H1 (cell line): ENCODE data around the gene SPATA25. TPM values are rescaled to one million over a fixed set of nuclear protein-coding genes. Genes with fewer than 3 reads are reported as not detected.
A peak's percentile ranks its signal among the peaks of the same experiment; 100 is the strongest.

Experiments
- CTCF ChIA-PET: fragments of 300-600 bp; sonication (Branson Sonifier 250); formaldehyde crosslinking; loops from one replicate; lab custom pipeline; 2021; ENCODE audit not compliant: partially characterized antibody; lab: Charles Lee
- POLR2A ChIA-PET: fragments of 300-600 bp; sonication (Branson Sonifier 250); formaldehyde crosslinking; loops from one replicate; lab custom pipeline; 2021; ENCODE audit warnings: inconsistent platforms; ENCODE audit not compliant: partially characterized antibody; lab: Charles Lee
- DNase-seq, 2 experiments: peaks; one replicate each; pipeline versions ENCODE4 v3.0.0 to v3.0.0-alpha.2; 2010 to 2022; ENCODE audit warnings: low spot score in 2 of 2, low read depth in 1 of 2, mixed read lengths in 1 of 2
- FAIRE-seq: peaks from 2 replicates; lab custom pipeline; 2011; peaks lifted over from hg19 to GRCh38; lab: Jason Lieb, UNC
- H2AFZ ChIP-seq: 2 replicates; pipeline ENCODE4 v1.8.1; 2012; ENCODE audit warnings: low read length, inconsistent platforms
- H2AK5ac ChIP-seq: 2 replicates; pipeline ENCODE4 v1.6.1; 2013; ENCODE audit warnings: low read depth, low read length
- H2BK120ac ChIP-seq: replicated peaks from 2 replicates; pipeline ENCODE3; 2013; ENCODE audit warnings: low read depth, low read length, inconsistent platforms
- H2BK12ac ChIP-seq: 2 replicates; pipeline ENCODE4 v1.6.1; 2013; ENCODE audit warnings: low read depth, low read length
- H2BK15ac ChIP-seq: 2 replicates; pipeline ENCODE4 v1.6.1; 2013; ENCODE audit warnings: low read length
- H2BK20ac ChIP-seq: 2 replicates; pipeline ENCODE4 v1.6.1; 2013; ENCODE audit warnings: low read length
- H2BK5ac ChIP-seq: 2 replicates; pipeline ENCODE4 v1.6.1; 2013; ENCODE audit warnings: low read depth, low read length
- H3K14ac ChIP-seq: 2 replicates; pipeline ENCODE4 v1.6.1; 2013; ENCODE audit warnings: inconsistent platforms; ENCODE audit not compliant: insufficient read length
- H3K18ac ChIP-seq: 2 replicates; pipeline ENCODE4 v1.6.1; 2013; ENCODE audit warnings: low read length; ENCODE audit errors: extremely low read depth
- H3K23ac ChIP-seq: 2 replicates; pipeline ENCODE4 v1.6.1; 2013; ENCODE audit warnings: inconsistent platforms; ENCODE audit not compliant: insufficient read length
- H3K23me2 ChIP-seq: 2 replicates; pipeline ENCODE4 v1.6.1; 2013; ENCODE audit warnings: low read depth, low read length
- H3K27ac ChIP-seq: 2 replicates; pipeline ENCODE4 v1.6.1; 2011; ENCODE audit warnings: low read depth, low read length, inconsistent platforms
- H3K27me3 ChIP-seq, 4 experiments: replicated peaks in 1 of 4; 1 replicate in 1 of 4; 2 replicates in 3 of 4; pipeline versions ENCODE4 v1.6.1 to v1.8.1; 2011 to 2013; ENCODE audit warnings: low read length in 3 of 4, mild to moderate bottlenecking in 3 of 4, inconsistent platforms in 2 of 4, mixed read lengths in 2 of 4, moderate library complexity in 1 of 4; ENCODE audit not compliant: control insufficient read depth in 3 of 4, insufficient read depth in 3 of 4; ENCODE audit errors: extremely low read depth in 1 of 4
- H3K36me3 ChIP-seq, 4 experiments: 2 replicates each; pipeline versions ENCODE4 v1.6.1 to v1.8.1; 2011 to 2013; ENCODE audit warnings: mild to moderate bottlenecking in 4 of 4, low read length in 3 of 4, moderate library complexity in 2 of 4, control low read depth in 1 of 4, inconsistent platforms in 1 of 4; ENCODE audit not compliant: insufficient read depth in 4 of 4, control insufficient read depth in 2 of 4
- H3K4ac ChIP-seq: replicated peaks from 2 replicates; pipeline ENCODE3; 2013; ENCODE audit warnings: low read length, low read depth, mixed read lengths, inconsistent platforms; ENCODE audit not compliant: insufficient read length
- H3K4me1 ChIP-seq, 4 experiments: replicated peaks in 1 of 4; 1 replicate in 1 of 4; 2 replicates in 3 of 4; pipeline versions ENCODE4 v1.6.1 to v1.8.1; 2011 to 2013; ENCODE audit warnings: low read length in 3 of 4, inconsistent platforms in 2 of 4, mixed read lengths in 1 of 4; ENCODE audit not compliant: insufficient read depth in 4 of 4, control insufficient read depth in 3 of 4
- H3K4me2 ChIP-seq, 2 experiments: 2 replicates each; pipeline versions ENCODE4 v1.6.1 to v1.8.1; 2011 to 2013; ENCODE audit warnings: low read depth in 2 of 2, low read length in 2 of 2, control low read depth in 1 of 2, inconsistent platforms in 1 of 2, mild to moderate bottlenecking in 1 of 2; ENCODE audit not compliant: insufficient read depth in 1 of 2
- H3K4me3 ChIP-seq, 4 experiments: fragments of 200-600, 300-600 bp in 1 of 4; sonication (generic), shearing (Covaris generic), sonication (Bioruptor Twin) in 1 of 4; 2 replicates each; pipeline versions ENCODE4 v1.5.1 to v1.8.1; 2011 to 2016; ENCODE audit warnings: low read length in 4 of 4, low read depth in 3 of 4, control low read depth in 2 of 4, inconsistent platforms in 2 of 4, mild to moderate bottlenecking in 2 of 4, mixed read lengths in 1 of 4, moderate library complexity in 1 of 4; ENCODE audit not compliant: insufficient read depth in 2 of 4; ENCODE audit errors: extremely low read depth in 1 of 4
- H3K56ac ChIP-seq: replicated peaks from 2 replicates; pipeline ENCODE3; 2013; ENCODE audit warnings: low read depth, mild to moderate bottlenecking, mixed read lengths, low read length, inconsistent platforms; ENCODE audit not compliant: insufficient read length
- H3K79me1 ChIP-seq: 2 replicates; pipeline ENCODE4 v1.6.1; 2013; ENCODE audit warnings: low read depth, low read length, control low read depth
- H3K79me2 ChIP-seq, 2 experiments: 2 replicates each; pipeline versions ENCODE4 v1.6.1 to v1.8.1; 2012 to 2013; ENCODE audit warnings: low read length in 2 of 2, mild to moderate bottlenecking in 2 of 2, inconsistent platforms in 1 of 2; ENCODE audit not compliant: insufficient read depth in 2 of 2, control insufficient read depth in 1 of 2
- H3K9ac ChIP-seq, 4 experiments: replicated peaks in 1 of 4; 1 replicate in 1 of 4; 2 replicates in 3 of 4; pipeline versions ENCODE4 v1.6.1 to v1.8.1; 2011 to 2013; ENCODE audit warnings: low read depth in 3 of 4, low read length in 3 of 4, control low read depth in 2 of 4, mild to moderate bottlenecking in 2 of 4, moderate library complexity in 2 of 4, inconsistent platforms in 1 of 4; ENCODE audit errors: extremely low read depth in 1 of 4
- H3K9me3 ChIP-seq, 2 experiments: 2 replicates each; pipeline versions ENCODE4 v1.6.1 to v1.8.1; 2012 to 2013; ENCODE audit warnings: mild to moderate bottlenecking in 2 of 2, moderate library complexity in 2 of 2, control low read depth in 1 of 2, inconsistent platforms in 1 of 2, low read depth in 1 of 2, low read length in 1 of 2, mixed read lengths in 1 of 2; ENCODE audit not compliant: insufficient read depth in 2 of 2
- H4K20me1 ChIP-seq, 2 experiments: replicated peaks in 1 of 2; 2 replicates each; pipeline versions ENCODE3 to v1.8.1; 2011 to 2013; ENCODE audit warnings: inconsistent platforms in 2 of 2, low read length in 2 of 2, mild to moderate bottlenecking in 1 of 2; ENCODE audit not compliant: insufficient read depth in 2 of 2, control insufficient read depth in 1 of 2
- H4K5ac ChIP-seq: 2 replicates; pipeline ENCODE4 v1.6.1; 2013; ENCODE audit warnings: low read length, low read depth, mixed read lengths, inconsistent platforms; ENCODE audit not compliant: insufficient read length
- H4K8ac ChIP-seq: 2 replicates; pipeline ENCODE4 v1.8.0; 2013; ENCODE audit warnings: mild to moderate bottlenecking, moderate library complexity, low read length, inconsistent platforms; ENCODE audit not compliant: insufficient read depth; ENCODE audit errors: extremely low read depth
- H4K91ac ChIP-seq: replicated peaks from 2 replicates; pipeline ENCODE3; 2013; ENCODE audit warnings: low read length, mixed read lengths, inconsistent platforms; ENCODE audit not compliant: insufficient read length
- EP300 ChIP-seq, 2 experiments: IDR thresholded peaks; 1 replicate in 1 of 2; 2 replicates in 1 of 2; pipeline ENCODE4 v1.6.1; 2011 to 2012; ENCODE audit warnings: low read depth in 2 of 2, low read length in 2 of 2, mild to moderate bottlenecking in 2 of 2, borderline replicate concordance in 1 of 2, inconsistent platforms in 1 of 2, moderate library complexity in 1 of 2
- HDAC6 ChIP-seq: IDR thresholded peaks from one replicate; pipeline ENCODE4 v1.7.1; 2012; ENCODE audit warnings: low read depth, mild to moderate bottlenecking, inconsistent platforms, low read length, moderate library complexity
- POLR2AphosphoS5 ChIP-seq: IDR thresholded peaks from 2 replicates; pipeline ENCODE4 v1.6.1; 2011; ENCODE audit warnings: low read depth, low read length
- WGBS, 2 experiments: shearing (Covaris generic) in 1 of 2; methylation state at CpG; one replicate each; pipeline versions ENCODE4 v1.1.6 to v1.1.7; 2013 to 2015; ENCODE audit warnings: low lambda C conversion rate in 2 of 2, mixed read lengths in 2 of 2, inconsistent platforms in 1 of 2, low coverage in 1 of 2, missing lambda C conversion rate in 1 of 2; ENCODE audit not compliant: insufficient replicate concordance in 2 of 2, insufficient coverage in 1 of 2, insufficient read length in 1 of 2; ENCODE audit errors: extremely low coverage in 1 of 2, missing lambda C conversion rate in 1 of 2; 5-methylcytosine and 5-hydroxymethylcytosine counted together
- polyA plus RNA-seq, 7 experiments: library from polyadenylated mRNA; depleted of rRNA in 3 of 7; stranded (reverse) in 5 of 7; unstranded in 2 of 7; fragments of >200 nt in 5 of 7; fragments of 200-250 nt in 2 of 7; gene quantifications; 1 replicate in 5 of 7; 2 replicates in 1 of 7; 4 replicates in 1 of 7; pipeline versions ENCODE4 v1.2.1 to v1.2.3, GENCODE V29; 2011 to 2013; ENCODE audit warnings: missing spikeins in 2 of 7, mixed read lengths in 2 of 7
- total RNA-seq: library from RNA; stranded (reverse); fragmentation: NEBNext Ultra II Directional; extraction: Animal tissue kit (Norgen Biotek cat#: 25700); gene quantifications from 2 replicates; pipeline ENCODE4 v1.2.1, GENCODE V29; 2021

The SPATA25 gene
- total and polyA plus RNA-seq, 2 of the 8 experiments (the other 6 are each of a cell fraction or from before 2014, with no cell fraction given) = 2.0 to 3.0 TPM

- Histone ChIP-seq H2BK5ac (no peak overlapping the region), H3K4me2 (no peak overlapping the region), H3K9me3 (no peaks in the 10 kb centered on the region), H3K4me3 (no peak overlapping the region), H4K91ac (no peak overlapping the region), H3K4me1 (no peaks in the 10 kb centered on the region), H2BK12ac (no peak overlapping the region), H3K18ac (no peak overlapping the region), H2AK5ac (no peak overlapping the region), H3K27ac (no peak overlapping the region), H3K79me1 (no peaks in the 10 kb centered on the region), H3K56ac (no peak overlapping the region), H3K36me3 (peaks cover 15 to 56% (median 28%) of the 10 kb centered on the region in 4 experiments), H3K23ac (no peak overlapping the region), H4K8ac (no peak overlapping the region; the same call in 1 of the 2 replicates), H2BK15ac (no peak overlapping the region), H4K5ac (no peak overlapping the region), H3K79me2 (no peaks in the 10 kb centered on the region), H3K9ac (no peak overlapping the region), H2BK120ac (no peak overlapping the region), H2AFZ (no peak overlapping the region), H3K4ac (no peak overlapping the region), H4K20me1 (no peaks in the 10 kb centered on the region)
- ChIA-PET POLR2A (interaction anchor here (0.7 to 13.8 kb wide), 5 partner anchors 10 to 110 kb away, joined by 3 to 178 read pairs (median 4); partner anchors contain the start of genes ACOT8, SNX21 and ZSWIM3), CTCF (no interaction called here)
- 92% methylated on average over 13 of the region's 14 CpGs; no CpG with 5 or more reads in 1 of the 2 experiments for WGBS, 2 experiments
- FAIRE-seq (no peak), DNase-seq (no peak)
- TF ChIP-seq POLR2AphosphoS5 = peak; percentile 45; the same call in 1 of the 2 replicates
- no peak for TF ChIP-seq HDAC6
- TF ChIP-seq EP300 (IDR thresholded peaks at IDR 0.05; ENCODE audit: borderline replicate concordance in 1 of 2, low read depth in 2 of 2, low read length in 2 of 2) = no peak
- TF ChIP-seq, all 59 proteins: peak for 1
- Histone ChIP-seq H3K27me3 (no peaks in the 10 kb centered on the region), H3K14ac (no peak overlapping the region), H2BK20ac (no peak overlapping the region), H3K23me2 (no peaks in the 10 kb centered on the region)
These were observed 43.9 kb downstream of the SPATA25 start for GRCh38 chr20:45843506-45843905.
